ENCODE measurements around the gene RASAL1.
"Not testable (repeated sequence)": the region's sequence is repeated elsewhere in the genome, so short reads cannot be mapped to it uniquely, and the experiment has no call there.

RASAL1 gene

DNA sequence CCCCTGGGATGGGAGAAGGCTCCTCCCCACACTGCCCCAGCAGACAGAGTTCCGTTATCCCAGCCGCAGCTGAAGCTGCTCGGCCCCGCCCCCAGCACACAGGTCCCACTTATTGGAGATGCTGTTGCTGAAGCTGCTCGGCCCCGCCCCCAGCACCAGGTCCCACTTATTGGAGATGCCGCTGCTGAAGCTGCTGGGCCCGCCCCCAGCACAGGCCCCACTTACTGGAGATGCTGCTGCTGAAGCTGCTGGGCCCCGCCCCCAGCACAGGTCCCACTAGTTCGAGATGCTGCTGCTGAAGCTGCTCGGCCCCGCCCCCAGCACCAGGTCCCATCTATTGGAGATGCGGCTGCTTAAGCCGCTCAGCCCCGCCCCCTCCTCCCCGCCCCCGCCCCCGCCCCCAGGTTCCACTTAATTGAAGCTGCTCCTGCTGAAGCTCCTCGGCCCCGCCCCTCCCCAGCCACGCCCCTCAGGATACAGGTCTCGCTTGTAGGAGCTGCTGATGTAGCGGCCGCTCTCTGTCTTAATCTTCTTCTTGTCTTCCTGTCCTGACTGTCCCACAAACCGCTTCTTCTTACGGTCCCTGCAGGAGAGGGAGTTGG is 26.0 kb upstream of the RASAL1 start:
- no peak for DNase-seq (ENCODE audit: low read depth)

DNA sequence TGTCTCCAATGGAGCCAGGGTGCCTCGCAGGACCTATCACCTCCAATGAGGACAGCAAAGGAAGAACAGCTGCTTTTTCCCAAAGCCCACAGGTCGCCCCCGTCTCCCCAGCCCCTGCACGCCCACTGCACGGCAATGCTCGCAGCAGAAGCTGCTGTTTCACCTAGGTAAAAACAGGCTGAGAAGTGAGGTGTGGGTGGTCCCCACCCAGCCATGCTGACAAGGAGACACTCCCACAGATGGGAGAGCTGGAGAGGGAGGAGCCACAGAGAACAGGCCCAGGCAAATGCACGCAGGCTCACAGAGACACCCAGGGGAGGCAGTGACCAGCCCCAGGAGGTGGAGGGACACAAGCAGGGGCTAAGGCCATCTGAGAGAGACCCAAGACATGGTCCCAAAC is 24.4 kb upstream of the RASAL1 start:
- DNase-seq (ENCODE audit: low read depth): no peak

DNA sequence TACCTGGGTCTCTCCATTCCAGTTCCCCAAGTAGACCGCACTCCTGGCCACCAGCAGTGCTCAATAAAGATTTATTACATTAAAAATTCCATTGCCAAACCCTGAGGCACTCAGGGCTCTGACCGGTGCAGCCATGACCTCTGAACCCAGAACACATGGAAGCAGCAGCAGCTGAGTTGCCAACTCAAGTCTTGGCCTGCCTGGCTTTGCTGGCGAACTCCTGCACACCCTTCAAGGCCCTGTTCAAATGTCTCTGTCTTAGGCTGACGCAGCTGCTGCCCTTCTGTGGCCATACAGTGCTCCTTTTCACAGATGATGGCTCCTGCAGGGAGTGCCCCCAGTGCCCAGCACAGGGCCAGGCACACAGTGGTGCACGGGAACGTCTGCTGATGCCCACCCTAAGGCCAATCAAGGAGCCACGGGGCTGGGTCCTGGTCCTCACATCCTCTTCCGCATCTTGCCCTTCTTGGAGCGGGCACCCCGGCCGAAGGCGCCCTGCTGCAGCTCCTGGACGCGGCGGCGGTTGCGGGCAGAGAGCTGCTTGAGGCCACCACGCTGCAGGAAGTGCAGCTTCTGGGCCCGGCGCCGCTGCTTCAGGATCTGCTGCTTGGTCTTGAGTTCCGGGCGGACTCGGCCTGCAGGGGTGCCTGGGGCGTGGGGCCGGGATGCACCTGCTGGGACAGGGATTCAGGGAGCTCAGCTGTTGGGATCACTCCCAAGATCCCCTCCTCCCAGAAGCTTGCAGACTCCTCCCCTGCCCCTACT is 23.1 kb upstream of the RASAL1 start:
- DNase-seq (ENCODE audit: low read depth): no peak

DNA sequence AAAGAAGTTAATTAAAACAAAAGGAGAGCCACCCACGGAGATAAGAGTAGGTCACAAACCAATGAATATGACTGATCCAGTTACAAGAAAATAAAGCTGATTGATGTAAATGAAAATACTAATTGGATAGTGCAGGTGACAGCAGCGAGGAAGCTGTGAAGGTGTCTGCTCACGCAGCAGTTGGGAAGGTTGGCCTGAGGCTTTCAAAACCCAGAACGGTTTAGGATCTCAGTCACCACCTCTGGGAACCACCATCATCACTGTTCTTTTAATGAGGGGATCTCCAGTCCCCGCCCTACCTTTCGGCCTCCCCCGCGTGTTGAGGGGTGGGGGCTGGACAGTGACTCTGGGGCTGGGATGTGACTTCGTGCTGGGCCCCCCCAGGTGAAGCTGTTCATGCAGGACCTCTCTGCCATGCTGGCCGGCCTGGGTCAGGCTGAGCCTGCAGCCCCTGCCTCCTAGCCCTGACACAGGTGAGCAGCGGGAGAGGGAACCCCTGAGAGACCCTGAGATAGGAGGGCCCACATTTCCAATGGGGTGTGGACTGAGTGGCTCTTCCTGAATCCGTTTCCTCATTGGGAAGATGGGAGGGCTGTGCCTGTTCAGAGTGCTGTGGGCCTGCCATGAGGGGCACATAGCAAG is 21.8 kb upstream of the RASAL1 start:
- no peak for DNase-seq (ENCODE audit: low read depth)

DNA sequence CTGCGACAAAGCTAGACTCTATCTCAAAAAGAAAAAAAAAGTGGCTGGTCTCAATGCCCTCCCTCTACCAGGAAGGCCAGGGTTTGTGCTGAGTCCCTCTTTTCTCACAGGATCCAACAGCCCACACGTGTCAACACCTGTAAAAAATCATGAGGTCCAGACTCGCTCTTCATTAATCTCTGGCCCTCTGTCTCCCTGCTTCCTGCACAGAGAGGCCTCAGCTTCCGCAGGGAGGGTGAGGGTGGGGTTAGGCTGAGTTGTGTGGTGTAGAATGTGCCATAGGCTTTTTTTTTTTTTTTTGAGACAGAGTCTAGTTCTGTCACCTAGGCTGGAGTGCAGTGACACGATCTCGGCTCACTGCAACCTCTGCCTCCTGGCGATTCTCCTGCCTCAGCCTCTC is 20.1 kb upstream of the RASAL1 start:
- DNase-seq (ENCODE audit: low read depth): no peak

DNA sequence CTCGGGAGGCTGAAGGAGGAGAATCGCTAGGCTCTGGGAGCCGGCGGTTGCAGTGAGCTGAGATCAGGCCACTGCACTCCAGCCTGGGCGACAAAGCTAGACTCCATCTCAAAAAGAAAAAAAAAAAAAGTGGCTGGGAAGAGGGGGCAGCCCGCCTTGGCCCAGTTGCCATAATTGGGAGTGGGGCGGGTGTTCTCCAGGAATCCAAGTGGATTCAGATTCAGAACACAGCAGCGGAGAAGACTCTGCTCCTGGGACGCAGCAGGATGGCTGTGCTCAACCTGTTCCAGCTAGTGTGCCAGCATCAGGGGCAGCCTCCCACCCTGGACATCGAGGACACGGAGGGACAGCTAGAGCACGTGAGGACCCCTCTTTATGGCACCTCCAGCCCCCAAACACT is 19.5 kb upstream of the RASAL1 start:
- no peak for DNase-seq (ENCODE audit: low read depth)

DNA sequence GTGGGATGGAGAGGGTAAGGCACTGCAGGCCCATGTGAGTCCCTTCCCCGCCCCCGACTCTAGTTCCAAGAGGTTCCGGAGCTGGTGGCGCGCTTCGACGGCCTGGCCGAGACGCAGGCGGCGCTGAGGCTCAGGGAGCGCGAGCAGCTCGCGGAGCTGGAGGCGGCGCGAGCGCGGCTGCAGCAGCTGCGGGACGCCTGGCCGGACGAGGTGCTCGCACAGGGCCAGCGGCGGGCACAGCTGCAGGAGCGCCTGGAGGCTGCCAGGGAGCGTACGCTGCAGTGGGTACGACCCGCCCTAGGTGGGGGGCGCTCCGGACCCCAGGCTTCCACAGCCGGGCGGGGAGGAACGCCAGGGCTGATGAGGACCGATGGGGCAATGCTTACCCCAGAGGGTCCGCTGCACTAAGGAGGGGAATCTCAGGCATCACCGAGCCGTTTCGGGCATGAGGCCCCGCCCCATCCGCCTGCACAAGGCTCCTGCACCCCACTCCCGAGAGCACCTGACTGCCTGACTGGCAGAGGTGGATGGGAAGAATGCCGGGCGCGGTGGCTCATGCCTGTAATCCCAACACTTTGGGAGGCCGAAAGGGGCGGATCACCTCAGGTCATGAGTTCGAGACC is 18.9 kb upstream of the RASAL1 start:
- DNase-seq (ENCODE audit: low read depth): no peak

DNA sequence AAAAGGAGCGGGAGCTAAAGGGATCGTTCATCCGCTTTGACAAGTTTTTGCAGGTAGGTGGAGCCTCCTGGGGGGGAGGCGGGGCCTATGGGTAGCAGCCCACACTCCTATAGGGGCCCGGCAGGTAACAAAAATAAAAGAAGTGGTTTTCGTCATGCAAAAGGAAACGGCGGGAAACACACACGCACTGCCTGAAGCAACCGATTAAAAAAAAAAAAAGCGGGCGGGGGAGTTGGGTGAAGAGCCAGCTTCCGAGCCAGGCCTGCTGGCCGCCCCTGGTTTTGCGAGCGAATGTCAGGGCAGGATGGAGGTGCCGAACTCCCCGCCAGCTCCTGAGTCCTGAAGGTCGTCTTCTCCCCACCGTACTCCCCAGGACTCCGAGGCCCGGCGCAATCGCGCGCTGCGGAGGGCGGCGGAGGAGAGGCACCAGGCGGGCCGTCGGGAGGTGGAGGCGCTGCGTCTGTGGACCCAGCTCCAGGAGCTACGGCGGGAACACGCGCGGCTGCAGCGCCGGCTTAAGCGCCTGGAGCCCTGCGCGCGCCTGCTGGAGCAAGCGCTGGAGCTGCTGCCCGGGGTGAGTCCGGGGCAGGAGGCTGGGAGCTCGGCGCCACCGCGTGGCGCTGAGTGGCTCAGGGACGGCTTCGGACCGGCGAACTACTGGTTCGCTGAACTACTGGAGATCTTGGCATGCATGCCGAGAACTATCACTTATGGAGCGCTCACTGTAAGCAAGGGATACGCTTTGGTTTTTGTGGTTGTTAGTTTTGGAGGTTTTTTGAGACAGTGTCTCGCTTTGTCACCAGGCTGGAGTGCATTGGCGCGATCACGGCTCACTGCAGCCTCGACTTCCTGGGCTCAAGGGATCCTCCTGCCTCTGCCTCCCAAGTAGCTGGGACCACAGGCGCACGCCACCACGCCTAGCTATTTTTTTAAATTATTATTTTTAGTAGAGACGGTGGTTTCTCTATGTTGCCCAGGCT is 17.6 kb upstream of the RASAL1 start:
- DNase-seq (ENCODE audit: low read depth): peak; percentile 44

DNA sequence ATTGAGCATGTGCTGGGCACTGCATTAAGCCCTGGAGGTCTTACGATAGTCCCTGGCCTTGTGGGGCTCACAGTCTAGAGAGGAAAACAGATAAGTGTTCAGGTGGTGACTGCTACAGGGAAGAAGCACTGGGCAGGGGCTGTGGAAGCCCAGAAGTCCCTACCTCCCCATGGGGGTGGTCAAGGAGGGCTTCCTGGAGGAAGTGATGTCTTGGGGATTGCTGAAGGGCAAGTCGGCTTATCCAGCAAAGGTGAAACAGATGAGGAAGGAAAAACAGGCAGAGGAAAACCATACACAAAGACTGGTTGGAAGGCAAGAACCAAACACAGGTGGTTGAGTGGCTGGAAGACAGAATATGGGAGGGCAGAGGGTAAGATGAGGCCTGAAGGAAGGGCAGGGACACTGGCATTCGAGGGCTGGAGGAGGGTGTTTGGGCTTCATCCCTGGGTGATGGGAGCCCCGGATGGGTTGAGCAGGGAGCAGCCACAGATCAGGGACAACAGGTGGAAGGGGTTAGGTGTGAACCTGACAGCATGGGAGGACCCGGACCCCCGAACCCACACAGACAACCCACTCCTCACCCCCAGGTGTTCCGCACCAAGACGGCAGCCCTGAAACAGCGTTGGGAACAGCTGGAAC is 16.8 kb upstream of the RASAL1 start:
- no peak for DNase-seq (ENCODE audit: low read depth)

DNA sequence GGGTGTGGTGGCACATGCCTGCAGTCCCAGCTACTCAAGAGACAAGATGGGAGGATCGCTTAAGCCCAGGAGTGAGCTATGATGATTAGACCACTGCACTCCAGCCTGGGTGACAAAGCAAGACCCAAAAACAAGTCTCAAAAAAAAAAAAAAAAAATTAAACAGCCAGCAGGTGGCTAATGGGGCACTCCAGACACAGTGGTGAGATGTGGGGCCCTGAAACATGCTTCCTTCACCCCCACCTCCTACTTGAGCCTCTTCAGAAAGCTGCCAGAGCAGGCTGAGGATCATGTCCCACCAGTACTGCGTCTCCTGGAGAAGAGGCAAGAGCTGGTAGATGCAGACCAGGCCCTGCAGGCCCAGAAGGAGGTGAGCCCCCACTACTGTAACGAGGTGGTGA is 16.1 kb upstream of the RASAL1 start:
- no peak for DNase-seq (ENCODE audit: low read depth)

DNA sequence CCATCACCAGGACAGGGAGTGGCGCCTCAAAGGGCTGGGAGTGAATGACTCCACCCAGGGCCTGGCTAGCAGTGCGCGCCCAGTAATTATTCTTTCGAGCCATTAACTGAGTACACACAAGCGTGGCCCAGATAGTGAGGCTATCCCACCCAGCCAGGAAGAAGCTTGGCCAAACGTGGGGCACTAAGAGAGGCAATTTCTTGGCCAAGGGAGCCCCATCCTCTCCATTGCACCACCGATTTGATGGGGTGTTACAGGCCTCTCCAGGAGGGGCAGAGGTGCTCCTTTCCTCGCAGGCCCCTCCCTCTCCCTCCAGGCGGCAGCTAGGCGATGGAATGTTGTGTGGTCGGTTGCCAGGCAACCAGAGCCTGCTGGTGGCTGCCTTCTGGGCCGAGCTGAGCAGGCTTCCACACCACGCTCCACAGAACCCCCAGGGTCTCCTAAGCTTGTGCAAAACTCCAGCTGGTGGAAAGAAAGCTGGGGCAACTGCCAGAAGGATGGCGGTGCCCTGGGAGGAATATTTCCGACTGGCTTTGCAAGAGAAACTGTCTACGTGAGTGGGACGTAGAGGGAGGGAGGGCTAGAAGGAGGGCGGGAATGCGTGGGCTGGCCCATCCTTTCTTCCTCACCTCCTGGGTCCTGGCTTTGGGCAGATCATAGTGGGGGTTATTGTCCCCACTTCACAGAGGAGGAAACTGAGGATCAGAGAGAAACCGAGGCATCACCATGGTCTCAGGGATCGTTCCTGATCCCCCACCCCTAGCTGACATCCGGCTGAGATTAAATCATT is 14.0 kb upstream of the RASAL1 start, which contains the start of gene CFAP73:
Gene CFAP73, plus strand, starts transcription at position 364 of the 790 bp plus-strand sequence. Its CDS starts 134 bp downstream, at position 498.
- DNase-seq (ENCODE audit: low read depth): no peak

DNA sequence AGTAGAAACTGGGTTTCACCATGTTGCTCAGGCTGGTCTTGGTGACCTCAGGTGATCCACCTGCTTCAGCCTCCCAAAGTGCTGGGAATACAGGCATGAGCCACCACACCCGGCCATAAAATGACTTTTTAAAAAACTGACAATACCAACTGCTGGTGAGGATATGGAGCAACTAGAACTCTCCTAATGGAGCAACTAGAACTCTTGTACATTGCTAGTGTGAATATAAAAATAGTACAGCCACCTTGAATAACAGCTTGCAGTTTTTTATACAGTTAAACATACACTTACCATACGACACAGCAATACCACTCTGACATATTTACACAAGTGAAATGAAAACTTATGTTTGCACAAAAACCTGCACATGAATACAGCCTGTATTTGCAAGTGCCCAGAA is 11.4 kb upstream of the RASAL1 start:
- DNase-seq (ENCODE audit: low read depth): no peak

DNA sequence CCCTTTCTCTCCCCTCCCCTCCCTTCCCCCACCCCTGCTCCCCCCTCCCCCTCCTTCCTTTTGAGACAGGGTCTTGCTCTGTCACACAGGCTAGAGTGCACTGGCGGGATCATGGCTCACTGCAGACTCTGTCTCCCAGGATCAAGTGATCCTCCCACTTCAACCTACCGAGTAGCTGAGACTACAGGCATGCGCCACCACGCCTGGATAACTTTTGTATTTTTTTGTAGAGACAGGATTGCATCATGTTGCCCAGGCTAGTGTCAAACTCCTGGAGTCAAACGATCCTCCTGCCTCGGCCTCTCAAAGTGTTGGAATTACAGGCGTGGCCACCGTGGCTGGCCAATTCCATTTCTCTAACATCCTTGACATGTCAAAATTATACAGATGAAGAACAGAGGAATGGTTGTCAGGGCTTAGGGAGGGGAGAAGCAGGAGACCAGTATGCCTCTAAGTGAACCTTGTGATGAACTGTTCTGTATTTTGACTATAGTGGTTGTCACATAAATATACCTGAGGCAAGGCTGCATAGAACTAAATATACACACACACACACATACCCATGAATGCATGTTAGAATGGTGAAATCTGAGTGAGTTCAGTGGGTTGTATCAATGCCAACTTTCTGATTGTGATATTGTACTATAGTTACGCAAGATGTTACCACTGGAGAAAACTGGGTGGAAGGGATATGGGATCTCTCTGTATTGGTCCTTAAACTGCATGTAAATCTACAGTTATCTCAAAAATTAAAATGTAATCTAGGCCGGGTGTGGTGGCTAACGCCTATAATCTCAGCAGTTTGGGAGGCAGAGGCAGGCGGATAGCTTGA is 10.4 kb upstream of the RASAL1 start:
- DNase-seq (ENCODE audit: low read depth): no peak

DNA sequence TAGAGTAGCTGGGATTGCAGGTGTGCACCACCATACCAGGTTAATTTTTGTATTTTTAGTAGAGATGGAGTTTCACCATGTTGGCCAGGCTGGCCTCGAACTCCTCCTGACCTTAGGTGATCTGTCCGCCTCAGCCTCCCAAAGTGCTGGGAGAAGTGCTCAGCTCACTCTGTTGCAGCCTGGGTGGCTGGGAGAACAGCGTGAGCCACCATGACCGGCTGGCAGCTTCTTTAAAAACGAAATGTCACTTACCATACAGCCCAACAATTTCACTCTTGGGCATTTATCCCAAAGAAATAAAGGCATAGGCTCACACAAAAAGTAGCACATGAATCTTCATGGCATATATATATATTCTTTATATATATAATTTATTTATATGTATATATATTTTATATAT is 9.2 kb upstream of the RASAL1 start:
- DNase-seq (ENCODE audit: low read depth): no peak

DNA sequence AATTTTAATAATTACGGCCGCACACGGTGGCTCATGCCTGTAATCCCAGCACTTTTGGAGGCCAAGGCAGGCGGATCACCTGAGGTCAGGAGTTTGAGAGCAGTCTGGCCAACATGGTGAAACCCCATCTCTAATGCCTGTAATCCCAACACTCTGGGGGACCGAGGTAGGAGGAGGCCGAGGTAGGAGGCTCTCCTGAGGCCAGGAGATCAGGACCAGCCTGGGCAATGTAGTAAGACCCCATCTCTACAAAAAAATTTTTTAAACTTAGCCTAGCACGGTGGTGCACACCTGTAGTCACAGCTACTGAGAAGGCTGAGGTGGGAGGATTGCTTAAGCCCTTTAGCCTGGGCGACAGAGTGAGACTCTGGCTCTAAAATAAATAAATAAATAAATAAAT is 8.4 kb upstream of the RASAL1 start:
- DNase-seq (ENCODE audit: low read depth): no peak

DNA sequence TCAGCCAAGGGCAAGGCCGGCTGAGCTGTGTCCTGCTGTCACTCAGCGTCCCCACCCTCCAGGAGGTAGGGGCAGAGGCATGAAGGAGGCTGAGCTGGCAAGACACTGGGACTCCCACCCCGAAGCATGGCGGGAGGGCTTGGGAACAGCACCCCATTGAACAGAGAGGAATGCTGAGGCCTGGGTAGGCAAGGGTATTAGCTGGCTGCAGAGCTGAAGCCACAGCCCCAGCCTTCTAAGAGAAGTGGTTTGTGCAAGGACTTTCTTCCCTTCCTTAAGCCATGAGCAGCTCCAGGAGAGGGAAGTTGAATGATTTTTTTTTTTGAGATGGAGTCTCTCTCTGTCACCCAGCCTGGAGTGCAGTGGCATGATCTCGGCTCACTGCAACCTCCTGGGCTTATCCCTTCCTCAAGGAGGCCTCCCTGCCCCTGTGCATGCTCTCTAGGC is 7.3 kb upstream of the RASAL1 start:
- no peak for DNase-seq (ENCODE audit: low read depth)

DNA sequence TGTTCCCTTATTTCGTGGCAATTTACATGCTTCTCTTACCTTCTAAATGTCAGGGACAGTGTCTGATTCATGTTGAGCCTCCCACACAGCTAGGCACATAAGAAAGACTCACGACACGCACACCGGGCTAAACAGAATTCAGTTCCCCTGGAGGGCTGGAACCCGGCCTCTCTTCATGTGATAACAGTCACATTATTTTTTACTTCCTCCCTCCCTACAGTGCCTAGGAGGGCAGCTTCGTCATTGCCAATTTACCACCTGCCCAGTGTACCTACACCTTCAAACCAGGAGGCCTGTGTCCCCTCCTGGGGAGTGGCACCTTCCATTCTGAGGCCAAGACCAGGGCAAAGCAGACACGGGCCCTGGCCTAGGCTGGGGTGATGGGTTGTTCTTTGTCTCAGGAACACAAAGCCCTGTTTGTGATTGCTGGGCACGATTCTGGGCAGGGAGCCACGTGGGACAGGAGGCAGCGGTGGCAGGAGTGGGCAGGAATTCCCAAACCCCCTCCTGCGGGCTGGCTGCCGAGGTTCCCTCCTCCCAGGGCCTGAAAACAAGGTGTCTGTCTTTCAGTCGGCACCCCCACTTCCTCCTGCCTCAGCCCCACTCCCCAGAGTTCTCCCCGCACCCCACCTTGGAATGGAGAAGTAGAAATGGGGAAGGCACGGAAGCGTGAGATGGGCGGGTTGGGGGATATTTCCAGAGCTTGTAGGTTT is 6.8 kb upstream of the RASAL1 start:
- DNase-seq (ENCODE audit: low read depth): no peak

DNA sequence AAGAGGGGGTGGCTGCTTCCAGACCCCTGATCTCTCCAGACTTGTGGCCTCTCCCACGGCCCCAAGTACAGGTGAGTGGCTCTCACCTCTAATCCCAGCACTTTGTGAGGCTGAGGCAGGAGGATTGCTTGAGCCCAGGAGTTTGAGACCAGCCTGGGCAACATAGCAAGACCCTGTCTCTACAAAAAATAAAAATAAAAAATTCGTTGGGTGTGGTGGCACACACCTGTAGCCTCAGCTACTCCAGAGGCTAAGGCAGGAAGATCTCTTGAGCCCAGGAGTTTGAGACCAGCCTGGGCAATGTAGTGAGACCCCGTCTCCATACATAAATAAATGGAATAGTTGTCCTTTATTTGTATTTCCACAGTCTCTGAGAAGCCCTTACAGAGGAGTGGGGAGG is 6.2 kb upstream of the RASAL1 start:
- DNase-seq (ENCODE audit: low read depth): not testable (repeated sequence)

DNA sequence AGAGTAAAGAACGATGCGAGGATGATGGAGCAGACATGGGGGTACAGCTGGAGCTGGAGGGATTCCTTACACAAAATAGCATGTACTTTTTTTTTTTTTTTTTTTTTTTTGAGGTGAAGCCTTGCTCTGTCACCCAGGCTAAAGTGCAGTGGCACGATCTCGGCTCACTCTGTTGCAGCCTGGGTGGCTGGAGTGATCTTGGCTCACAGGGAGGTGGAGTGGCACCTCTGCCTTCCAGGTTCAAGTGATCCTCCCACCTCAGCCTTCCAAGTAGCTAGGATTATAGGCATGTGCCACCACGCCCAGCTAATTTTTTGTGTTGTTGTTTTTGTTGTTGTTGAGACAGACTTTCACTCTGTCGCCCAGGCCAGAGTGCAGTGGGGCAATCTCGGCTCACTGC is 5.1 kb upstream of the RASAL1 start:
- DNase-seq (ENCODE audit: low read depth): no peak
